WTC11 (cell line): ENCODE measurements around the gene BICDL2. TPM values are rescaled to one million over a fixed set of nuclear protein-coding genes. Genes with fewer than 3 reads are reported as not detected.

ENCODE experiments used
- ATAC-seq: fragments of 200-7000 bp; cut with Tn5 transposase; 2 replicates; pipeline ENCODE4 v1.10.0; 2021; ENCODE audit warnings: mild to moderate bottlenecking, moderate library complexity
- CTCF ChIA-PET: fragments of 300-600 bp; sonication (Branson Sonifier 250); formaldehyde crosslinking; loops from one replicate; lab custom pipeline; 2021; ENCODE audit warnings: antibody characterized with exemption; lab: Charles Lee
- POLR2A ChIA-PET: fragments of 350-600 bp; sonication (Branson Sonifier 250); formaldehyde crosslinking; loops from one replicate; lab custom pipeline; 2021; ENCODE audit warnings: antibody characterized with exemption; lab: Charles Lee
- DNase-seq: peaks from one replicate; pipeline ENCODE4 v3.0.0; 2021; ENCODE audit warnings: low spot score
- H3K27ac Mint-ChIP-seq: 2 replicates; pipeline ENCODE4 v1.8.0; 2021; ENCODE audit warnings: mixed read lengths
- H3K27me3 Mint-ChIP-seq: 2 replicates; pipeline ENCODE4 v1.8.0; 2021; ENCODE audit warnings: low read depth, mild to moderate bottlenecking, moderate library complexity, mixed read lengths
- H3K36me3 Mint-ChIP-seq: 2 replicates; pipeline ENCODE4 v1.8.0; 2021; ENCODE audit warnings: mixed read lengths
- H3K4me1 Mint-ChIP-seq: 2 replicates; pipeline ENCODE4 v1.8.0; 2022; ENCODE audit warnings: mixed read lengths
- H3K4me3 Mint-ChIP-seq: 2 replicates; pipeline ENCODE4 v1.8.0; 2021; ENCODE audit warnings: mild to moderate bottlenecking, moderate library complexity, mixed read lengths
- H3K9me3 Mint-ChIP-seq: 2 replicates; pipeline ENCODE4 v1.8.0; 2021; ENCODE audit warnings: mixed read lengths
- AFF4 ChIP-seq: sonication (generic); formaldehyde crosslinking; IDR thresholded peaks from 2 replicates; pipeline ENCODE4 v1.8.1; 2023; ENCODE audit warnings: mild to moderate bottlenecking, missing genetic modification reagents, borderline replicate concordance
- ARID4B ChIP-seq: sonication (generic); formaldehyde crosslinking; IDR thresholded peaks from 2 replicates; pipeline ENCODE4 v1.8.0; 2023; ENCODE audit warnings: missing genetic modification reagents, mild to moderate bottlenecking, borderline replicate concordance
- CBFB ChIP-seq: sonication (generic); formaldehyde crosslinking; IDR thresholded peaks from 2 replicates; pipeline ENCODE4 v1.8.1; 2022; ENCODE audit warnings: mild to moderate bottlenecking, low read depth, missing genetic modification reagents
- E2F5 ChIP-seq: sonication (generic); formaldehyde crosslinking; IDR thresholded peaks from 2 replicates; pipeline ENCODE4 v1.8.1; 2022; ENCODE audit warnings: mild to moderate bottlenecking, moderate library complexity, missing genetic modification reagents
- ETV6 ChIP-seq: sonication (generic); formaldehyde crosslinking; IDR thresholded peaks from 2 replicates; pipeline ENCODE4 v1.8.1; 2022; ENCODE audit warnings: mild to moderate bottlenecking, missing genetic modification reagents
- KAT7 ChIP-seq: sonication (generic); formaldehyde crosslinking; IDR thresholded peaks from 2 replicates; pipeline ENCODE4 v1.8.1; 2023; ENCODE audit warnings: missing genetic modification reagents, mild to moderate bottlenecking, borderline replicate concordance
- NFATC4 ChIP-seq: fragments of 250-450 bp; sonication (Bioruptor Pico); IDR thresholded peaks from 2 replicates; pipeline ENCODE4 v1.9.0; 2021; ENCODE audit warnings: mild to moderate bottlenecking
- NFE2L1 ChIP-seq: sonication (generic); formaldehyde crosslinking; IDR thresholded peaks from 2 replicates; pipeline ENCODE4 v1.8.1; 2023; ENCODE audit warnings: missing genetic modification reagents
- PRRX2 ChIP-seq: fragments of 250-450 bp; sonication (Bioruptor Pico); IDR thresholded peaks from 2 replicates; pipeline ENCODE4 v1.8.0; 2021; ENCODE audit warnings: mild to moderate bottlenecking
- TP53 ChIP-seq: sonication (generic); formaldehyde crosslinking; IDR thresholded peaks from 2 replicates; pipeline ENCODE4 v1.8.1; 2023; ENCODE audit warnings: mild to moderate bottlenecking, missing genetic modification reagents
- ZBTB43 ChIP-seq: sonication (generic); formaldehyde crosslinking; IDR thresholded peaks from 2 replicates; pipeline ENCODE4 v1.8.1; 2023; ENCODE audit warnings: mild to moderate bottlenecking, missing genetic modification reagents
- ZNF232 ChIP-seq: sonication (generic); formaldehyde crosslinking; IDR thresholded peaks from 2 replicates; pipeline ENCODE4 v1.8.0; 2022; ENCODE audit warnings: mild to moderate bottlenecking, missing genetic modification reagents
- ZNF281 ChIP-seq: sonication (generic); formaldehyde crosslinking; IDR thresholded peaks from 2 replicates; pipeline ENCODE4 v1.8.0; 2023; ENCODE audit warnings: mild to moderate bottlenecking, missing genetic modification reagents
- total RNA-seq: library from RNA; stranded (reverse); gene quantifications from 3 replicates; pipeline ENCODE4 v1.2.3, GENCODE V29; 2021

Gene BICDL2
- total RNA-seq, 1 experiment from 2014 or later: 28.2 TPM

GRCh38 chr16:3021449-3022207 is 15.1 kb downstream of the BICDL2 start:
- ATAC-seq: peak; percentile 34
- H3K4me3 Mint-ChIP-seq: peak overlapping the region; percentile 86
- H3K36me3 Mint-ChIP-seq: peaks cover 17% of the 10 kb centered on the region
- DNase-seq: peak; percentile 97
- POLR2A ChIA-PET: interaction anchor here (0.6 to 17.1 kb wide), 10 partner anchors 8 to 148 kb away, joined by 3 to 502 read pairs (median 8); partner anchors contain the start of genes CLDN9 and ZSCAN10
- H3K9me3 Mint-ChIP-seq: no peaks in the 10 kb centered on the region
- H3K27me3 Mint-ChIP-seq: peaks cover 2% of the 10 kb centered on the region; the same call in 1 of the 2 replicates
- CTCF ChIA-PET: interaction anchor here (0.6 to 8.6 kb wide), 17 partner anchors 10 to 1338 kb away, joined by 3 to 360 read pairs (median 4); partner anchors contain the start of genes CLDN9 and ZSCAN10
- peaks cover 44% of the 10 kb centered on the region for H3K4me1 Mint-ChIP-seq
- TF ChIP-seq ZBTB43 (peak; percentile 69), CBFB (CRISPR knock-in tag) (0 out of 2 replicates have a peak, but pooled peaks have one; percentile 17), ZNF232 (CRISPR knock-in tag) (peak; percentile 81; the same call in 1 of the 2 replicates), NFATC4 (CRISPR knock-in tag) (peak; percentile 75; the same call in 1 of the 2 replicates), ETV6 (0 out of 2 replicates have a peak, but pooled peaks have one; percentile 4), TP53 (CRISPR knock-in tag) (0 out of 2 replicates have a peak, but pooled peaks have one; percentile 1), E2F5 (0 out of 2 replicates have a peak, but pooled peaks have one; percentile 65), ZNF281 (CRISPR knock-in tag) (peak; percentile 5; the same call in 1 of the 2 replicates), PRRX2 (CRISPR knock-in tag) (no peak), NFE2L1 (CRISPR knock-in tag) (no peak), KAT7 (peak; percentile 52; the same call in 1 of the 2 replicates), AFF4 (CRISPR knock-in tag) (no peak; the same call in 1 of the 2 replicates)
- TF ChIP-seq, all 79 proteins: peak for 9
- peak overlapping the region; percentile 99 for H3K27ac Mint-ChIP-seq

- Mint-ChIP-seq H3K9me3 (no peaks in the 10 kb centered on the region), H3K4me1 (peaks cover 49% of the 10 kb centered on the region), H3K27ac (peak overlapping the region; percentile 99), H3K36me3 (peaks cover 14% of the 10 kb centered on the region), H3K27me3 (peaks cover 2% of the 10 kb centered on the region; the same call in 1 of the 2 replicates), H3K4me3 (peak overlapping the region; percentile 86)
- peak; percentile 85 for DNase-seq
- CTCF ChIA-PET: interaction anchor here (0.6 to 8.6 kb wide), 26 partner anchors 11 to 1339 kb away, joined by 3 to 360 read pairs (median 4); partner anchors contain the start of genes CLDN9, FLYWCH1, KREMEN2 and ZSCAN10
- peak; percentile 4 for ATAC-seq
- POLR2A ChIA-PET: interaction anchor here (0.6 to 17.1 kb wide), 15 partner anchors 9 to 149 kb away, joined by 3 to 502 read pairs (median 5); partner anchors contain the start of genes CLDN9 and ZSCAN10
- no peak; the same call in 1 of the 2 replicates for TF ChIP-seq ARID4B (CRISPR knock-in tag)
- TF ChIP-seq ZNF281 (CRISPR knock-in tag): peak; percentile 58
- peak; percentile 45; the same call in 1 of the 2 replicates for TF ChIP-seq TP53 (CRISPR knock-in tag)
Measured at GRCh38 chr16:3020604-3021448, 15.9 kb downstream of the BICDL2 start.
